GM21825 (cell line): Measurements from ENCODE around the gene FBXO8.

Source experiments
- ATAC-seq: cut with Tn5 transposase; IDR thresholded peaks from one replicate; pipeline ENCODE4 v1.9.1; 2021; ENCODE audit warnings: mild to moderate bottlenecking, moderate library complexity; ENCODE audit not compliant: unreplicated experiment

The FBXO8 gene

GRCh38 chr4:174210952-174211490, 72.4 kb downstream of the FBXO8 start:
- no peak for ATAC-seq

DNA sequence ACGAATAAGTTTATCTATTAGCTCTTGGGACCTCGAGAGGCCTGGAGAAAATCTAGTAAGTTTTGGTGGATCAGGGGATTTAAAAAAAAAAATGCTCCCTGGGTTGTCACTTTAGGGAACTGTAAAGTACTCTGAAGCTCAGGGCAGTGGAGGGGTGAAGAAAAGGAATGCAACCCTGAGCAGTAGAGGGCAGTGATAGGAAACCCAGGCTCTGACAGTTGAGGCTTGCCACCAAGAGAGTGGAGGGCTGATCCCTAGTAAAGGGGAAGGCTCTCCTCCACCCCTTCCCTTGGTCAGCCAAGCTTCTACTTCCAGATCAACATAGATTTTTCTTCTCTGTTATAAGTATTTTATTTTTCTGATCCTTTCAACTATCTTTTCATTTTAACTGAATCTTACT, 73.1 kb downstream of the FBXO8 start:
- ATAC-seq = no peak

DNA sequence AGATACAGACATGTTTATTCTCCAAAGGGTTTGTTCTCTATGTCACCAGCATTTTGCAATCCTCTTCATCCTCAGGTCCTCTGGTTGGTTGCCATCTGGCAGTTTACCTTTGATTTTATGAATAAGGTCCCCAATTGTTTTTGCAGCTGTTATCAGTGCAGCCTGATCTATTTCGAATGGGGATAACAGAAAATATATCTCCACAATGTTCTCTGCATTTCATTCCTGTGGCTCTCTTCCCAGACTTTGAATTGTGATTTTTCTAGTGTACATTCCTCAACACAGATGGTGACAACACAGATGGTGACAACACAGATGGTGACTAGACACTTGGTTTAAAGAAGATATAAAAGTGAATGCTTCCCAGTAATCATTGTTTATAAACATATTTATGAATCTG, 74.1 kb downstream of the FBXO8 start:
- ATAC-seq = no peak

GRCh38 chr4:174207367-174207766, 76.1 kb downstream of the FBXO8 start:
- no peak for ATAC-seq

DNA sequence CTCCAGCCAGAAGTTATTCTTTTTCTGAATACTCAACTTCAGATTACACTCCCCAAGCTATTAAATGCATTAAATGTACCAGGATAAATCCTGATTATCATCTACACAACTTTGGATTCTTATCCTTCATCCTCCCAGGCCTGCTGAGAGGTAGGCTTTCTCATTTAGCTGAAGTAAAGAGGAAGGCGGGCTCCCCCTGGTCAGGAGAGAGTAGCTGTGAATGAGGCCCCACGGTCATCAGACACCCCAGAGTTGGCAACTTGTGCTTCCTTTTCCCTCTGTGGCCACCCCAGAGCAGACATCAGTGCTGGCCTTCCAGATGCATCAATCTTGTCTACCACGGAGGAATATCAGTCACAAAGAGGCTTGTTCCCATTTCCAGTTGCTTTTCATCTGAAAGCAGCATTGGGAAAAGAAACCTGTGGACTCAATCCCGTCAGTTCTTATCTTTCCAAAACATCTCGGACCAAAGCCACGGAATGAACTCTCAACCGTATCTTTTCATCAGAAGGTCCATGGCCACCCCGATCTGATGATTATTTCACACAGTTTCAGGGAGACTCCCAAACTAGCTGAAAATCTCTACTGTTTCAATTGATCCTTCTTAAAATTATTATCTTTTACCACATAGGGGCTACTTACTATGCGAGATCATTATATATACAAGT, 79.2 kb downstream of the FBXO8 start:
- no peak for ATAC-seq

GRCh38 chr4:174201871-174202270, 81.6 kb downstream of the FBXO8 start:
- no peak for ATAC-seq

DNA sequence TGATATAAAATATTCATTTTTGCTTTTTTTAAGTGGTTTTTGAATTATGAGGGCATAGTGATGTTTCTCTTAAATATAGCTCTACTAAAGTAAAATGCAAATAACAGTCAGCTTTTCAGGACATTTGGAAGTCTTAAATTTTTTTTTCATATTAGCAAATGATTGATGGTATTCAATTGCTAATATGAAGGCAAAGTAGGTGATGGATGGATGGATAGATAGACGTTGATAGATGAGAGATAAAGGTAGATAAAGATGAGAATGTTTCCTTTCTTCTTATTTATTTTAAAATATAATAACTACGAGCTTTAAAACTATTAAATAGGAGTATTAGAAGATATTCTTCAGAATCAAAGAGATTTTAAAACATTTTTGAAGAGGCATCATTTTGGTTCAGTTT, 83.7 kb downstream of the FBXO8 start:
- ATAC-seq = no peak

DNA sequence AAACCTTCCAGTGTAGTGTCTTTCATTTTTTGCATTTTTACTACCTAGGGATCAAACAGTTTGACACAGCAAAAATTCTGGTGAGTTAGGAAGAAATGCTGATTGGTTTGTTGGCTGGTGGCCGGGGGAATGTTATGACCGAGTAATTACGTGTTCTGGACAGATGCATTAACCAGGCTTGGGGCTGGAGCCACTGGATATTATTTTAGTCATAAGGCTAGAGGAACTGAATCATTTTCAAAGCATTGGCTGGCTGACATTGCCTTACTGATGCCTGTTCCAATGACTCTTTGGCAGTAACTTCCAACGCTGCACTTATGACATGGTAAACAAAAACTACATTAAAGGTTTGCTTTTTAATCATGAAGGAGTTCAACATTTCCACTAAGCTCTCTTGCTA, 84.6 kb downstream of the FBXO8 start:
- no peak for ATAC-seq

- ATAC-seq = no peak
Observed at GRCh38 chr4:174198396-174198795, 85.1 kb downstream of the FBXO8 start.

- ATAC-seq = no peak
Observed at GRCh38 chr4:174193438-174194374, 89.8 kb downstream of the FBXO8 start.

- ATAC-seq = no peak
Observed at GRCh38 chr4:174192943-174193342, 90.5 kb downstream of the FBXO8 start.

DNA sequence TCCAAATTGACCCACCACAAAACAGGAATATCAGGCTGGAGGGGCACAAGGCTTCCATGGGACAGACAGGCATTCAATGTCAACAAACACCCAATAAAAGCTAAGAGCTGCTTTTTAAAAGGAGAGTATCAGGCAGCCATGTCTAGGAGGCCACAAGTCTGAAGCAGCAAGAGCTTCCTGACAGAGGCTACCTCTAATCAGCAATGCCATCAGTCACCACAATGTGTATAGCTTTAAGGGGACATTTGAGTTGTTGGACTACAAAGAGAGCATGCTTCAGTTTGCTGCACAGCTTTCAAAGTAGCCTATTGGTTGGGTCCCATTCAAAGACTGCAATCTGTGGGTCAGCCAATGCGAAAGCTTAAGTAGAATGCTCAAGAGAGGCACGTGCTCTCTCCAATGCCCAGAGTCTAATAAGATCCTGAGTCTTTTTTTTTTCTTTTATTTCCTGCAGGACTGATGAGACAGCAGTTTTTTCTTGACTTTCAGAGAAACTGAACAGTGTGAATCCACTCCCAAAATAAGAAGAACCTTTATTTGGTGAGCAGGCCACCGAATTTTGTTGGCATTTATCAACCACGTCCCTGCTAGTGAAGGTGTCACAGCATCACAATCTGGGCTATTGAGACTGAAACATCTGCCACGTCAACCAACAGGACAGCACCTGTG, 92.5 kb downstream of the FBXO8 start:
- no peak for ATAC-seq

- no peak for ATAC-seq
Observed at GRCh38 chr4:174189392-174190015, 94.0 kb downstream of the FBXO8 start.
